ES-I3 (cell line): Measurements from ENCODE around the gene RAD51B.

ENCODE experiments used
- H3K36me3 ChIP-seq: 2 replicates; pipeline ENCODE4 v1.6.1; 2013; ENCODE audit warnings: mild to moderate bottlenecking, low read length, control low read depth, moderate library complexity; ENCODE audit not compliant: insufficient read depth
- H3K4me1 ChIP-seq: 2 replicates; pipeline ENCODE4 v1.6.1; 2013; ENCODE audit warnings: mild to moderate bottlenecking, control low read depth, low read length; ENCODE audit not compliant: insufficient read depth
- H3K9ac ChIP-seq: 2 replicates; pipeline ENCODE4 v1.6.1; 2013; ENCODE audit warnings: low read depth, mild to moderate bottlenecking, low read length, moderate library complexity
- H3K9me3 ChIP-seq: 2 replicates; pipeline ENCODE4 v1.6.1; 2013; ENCODE audit warnings: mild to moderate bottlenecking, low read length, moderate library complexity; ENCODE audit not compliant: control insufficient read depth, insufficient read depth

The RAD51B gene

GRCh38 chr14:68501171-68501570 lies 681.6 kb downstream of the RAD51B start:
- Histone ChIP-seq H3K36me3 (no peaks in the 10 kb centered on the region), H3K9me3 (no peaks in the 10 kb centered on the region), H3K4me1 (peaks cover 15% of the 10 kb centered on the region), H3K9ac (no peak overlapping the region)

- Histone ChIP-seq H3K36me3 (no peaks in the 10 kb centered on the region), H3K4me1 (peaks cover 19% of the 10 kb centered on the region), H3K9ac (no peak overlapping the region), H3K9me3 (no peaks in the 10 kb centered on the region)
These were observed 682.1 kb downstream of the RAD51B start for GRCh38 chr14:68501614-68502052.

GRCh38 chr14:68502230-68502629 lies 682.7 kb downstream of the RAD51B start:
- Histone ChIP-seq H3K9ac (no peak overlapping the region), H3K4me1 (peaks cover 21% of the 10 kb centered on the region), H3K36me3 (no peaks in the 10 kb centered on the region), H3K9me3 (no peaks in the 10 kb centered on the region)

GRCh38 chr14:68503186-68503825 lies 683.7 kb downstream of the RAD51B start:
- no peaks in the 10 kb centered on the region for H3K36me3 ChIP-seq
- no peaks in the 10 kb centered on the region for H3K9me3 ChIP-seq
- H3K4me1 ChIP-seq: peaks cover 21% of the 10 kb centered on the region
- no peak overlapping the region for H3K9ac ChIP-seq

GRCh38 chr14:68504861-68505260 lies 685.3 kb downstream of the RAD51B start:
- Histone ChIP-seq H3K36me3 (no peaks in the 10 kb centered on the region), H3K4me1 (peaks cover 21% of the 10 kb centered on the region), H3K9ac (no peak overlapping the region), H3K9me3 (no peaks in the 10 kb centered on the region)

- H3K9ac ChIP-seq: no peak overlapping the region
These were observed 686.6 kb downstream of the RAD51B start for GRCh38 chr14:68506021-68506644.

GRCh38 chr14:68506645-68507419 lies 687.3 kb downstream of the RAD51B start:
- peaks cover 21% of the 10 kb centered on the region for H3K4me1 ChIP-seq
- no peak overlapping the region for H3K9ac ChIP-seq
- H3K9me3 ChIP-seq: no peaks in the 10 kb centered on the region
- no peaks in the 10 kb centered on the region for H3K36me3 ChIP-seq

More at GRCh38 chr14:68506021-68506644, 686.6 kb downstream of the RAD51B start:
- Histone ChIP-seq H3K9me3 (no peaks in the 10 kb centered on the region), H3K36me3 (no peaks in the 10 kb centered on the region), H3K4me1 (peaks cover 21% of the 10 kb centered on the region)

- Histone ChIP-seq H3K4me1 (peaks cover 21% of the 10 kb centered on the region), H3K9me3 (no peaks in the 10 kb centered on the region), H3K36me3 (no peaks in the 10 kb centered on the region), H3K9ac (no peak overlapping the region)
These were observed 688.0 kb downstream of the RAD51B start for GRCh38 chr14:68507544-68508081.

- no peaks in the 10 kb centered on the region for H3K9me3 ChIP-seq
- H3K36me3 ChIP-seq: no peaks in the 10 kb centered on the region
- H3K9ac ChIP-seq: no peak overlapping the region
- peaks cover 21% of the 10 kb centered on the region for H3K4me1 ChIP-seq
These were observed 689.0 kb downstream of the RAD51B start for GRCh38 chr14:68508581-68508980.

GRCh38 chr14:68509188-68509983 lies 689.8 kb downstream of the RAD51B start:
- H3K4me1 ChIP-seq: peaks cover 22% of the 10 kb centered on the region
- no peaks in the 10 kb centered on the region for H3K9me3 ChIP-seq
- no peak overlapping the region for H3K9ac ChIP-seq
- no peaks in the 10 kb centered on the region for H3K36me3 ChIP-seq

- Histone ChIP-seq H3K36me3 (no peaks in the 10 kb centered on the region), H3K9ac (no peak overlapping the region), H3K4me1 (peaks cover 18% of the 10 kb centered on the region), H3K9me3 (no peaks in the 10 kb centered on the region)
These were observed 690.9 kb downstream of the RAD51B start for GRCh38 chr14:68510201-68511128.

- H3K9ac ChIP-seq: no peak overlapping the region
- H3K4me1 ChIP-seq: peaks cover 9% of the 10 kb centered on the region
- no peaks in the 10 kb centered on the region for H3K9me3 ChIP-seq
- H3K36me3 ChIP-seq: no peaks in the 10 kb centered on the region
These were observed 691.8 kb downstream of the RAD51B start for GRCh38 chr14:68511129-68512047.
